GM18505 (cell line): Measurements from ENCODE around the gene NHP2.

Source experiments
- ATAC-seq: cut with Tn5 transposase; IDR thresholded peaks from one replicate; pipeline ENCODE4 v1.9.1; 2021; ENCODE audit not compliant: unreplicated experiment
- POLR2A ChIP-seq: IDR thresholded peaks from 4 replicates; pipeline ENCODE4 v1.6.1; 2011; ENCODE audit warnings: borderline replicate concordance; ENCODE audit not compliant: insufficient read depth, insufficient read length; ENCODE audit errors: extremely low read depth

NHP2 gene

GRCh38 chr5:178191661-178192060 lies 38.0 kb upstream of the NHP2 start:
- no peak for TF ChIP-seq POLR2A

GRCh38 chr5:178189433-178189832 lies 35.7 kb upstream of the NHP2 start:
- no peak for ATAC-seq
- TF ChIP-seq POLR2A: no peak

More at GRCh38 chr5:178191661-178192060, 38.0 kb upstream of the NHP2 start:
- no peak for ATAC-seq

- no peak for TF ChIP-seq POLR2A
- no peak for ATAC-seq
These were observed 33.3 kb upstream of the NHP2 start, which contains the start of gene GMCL2 for GRCh38 chr5:178187014-178187413. Gene GMCL2 (minus strand): TSS chr5:178187371. CDS start chr5:178187299, 72 bp downstream.

GRCh38 chr5:178186427-178186826 lies 32.7 kb upstream of the NHP2 start:
- ATAC-seq: no peak
- no peak for TF ChIP-seq POLR2A

GRCh38 chr5:178182158-178182876 lies 28.6 kb upstream of the NHP2 start:
- no peak for TF ChIP-seq POLR2A
- no peak for ATAC-seq

GRCh38 chr5:178180141-178180863 lies 26.6 kb upstream of the NHP2 start:
- no peak for TF ChIP-seq POLR2A
- no peak for ATAC-seq

- ATAC-seq: no peak
- no peak for TF ChIP-seq POLR2A
These were observed 23.9 kb upstream of the NHP2 start for GRCh38 chr5:178177569-178177968.

GRCh38 chr5:178176791-178177190 lies 23.1 kb upstream of the NHP2 start:
- TF ChIP-seq POLR2A: no peak
- ATAC-seq: no peak

GRCh38 chr5:178174456-178174855 lies 20.8 kb upstream of the NHP2 start:
- TF ChIP-seq POLR2A: no peak
- no peak for ATAC-seq

- ATAC-seq: no peak
- TF ChIP-seq POLR2A: no peak
These were observed 16.8 kb upstream of the NHP2 start for GRCh38 chr5:178170455-178170854.

- no peak for TF ChIP-seq POLR2A
These were observed 11.9 kb upstream of the NHP2 start for GRCh38 chr5:178165581-178165980.

GRCh38 chr5:178163772-178164735 lies 10.4 kb upstream of the NHP2 start:
- ATAC-seq: peak; percentile 87
- no peak for TF ChIP-seq POLR2A

More at GRCh38 chr5:178165581-178165980, 11.9 kb upstream of the NHP2 start:
- ATAC-seq: no peak

GRCh38 chr5:178162481-178162880 lies 8.8 kb upstream of the NHP2 start:
- no peak for ATAC-seq
- no peak for TF ChIP-seq POLR2A

GRCh38 chr5:178160176-178160575 lies 6.5 kb upstream of the NHP2 start:
- no peak for TF ChIP-seq POLR2A
- no peak for ATAC-seq

- ATAC-seq: no peak
These were observed 1.4 kb upstream of the NHP2 start for GRCh38 chr5:178155065-178155464.

More at GRCh38 chr5:178155065-178155464, 1.4 kb upstream of the NHP2 start:
- TF ChIP-seq POLR2A: no peak
